Transverse colon (tissue), 4 donors: ENCODE measurements around the gene HOXB6.

Source experiments
- EP300 ChIP-seq: sonication (generic); formaldehyde crosslinking; IDR thresholded peaks from one replicate; pipeline ENCODE4 v1.6.1; 2017; ENCODE audit warnings: antibody characterized with exemption, low read depth
- POLR2A ChIP-seq: fragments of 450-650 bp; IDR thresholded peaks from one replicate; pipeline ENCODE4 v1.6.1; 2016; ENCODE audit warnings: antibody characterized with exemption, mild to moderate bottlenecking, moderate library complexity
- POLR2AphosphoS5 ChIP-seq, 3 donors: sonication (generic); formaldehyde crosslinking; IDR thresholded peaks; one replicate each; pipeline ENCODE4 v1.6.1; 2016; ENCODE audit warnings: antibody characterized with exemption in 3 of 3
- TF ChIP-seq, protein P1 (sequence below), 5 experiments: fragments of 200-600 bp in 3 of 5; fragments of 450-650 bp in 2 of 5; sonication (generic) in 3 of 5; IDR thresholded peaks; 1 replicate in 2 of 5; 2 replicates in 3 of 5; pipeline ENCODE4 v1.5.1; 2016 to 2017; ENCODE audit warnings: antibody characterized with exemption in 5 of 5, inconsistent platforms in 3 of 5, mild to moderate bottlenecking in 2 of 5, moderate library complexity in 1 of 5

GRCh38 chr17:48551596-48552465, 53.0 kb downstream of the HOXB6 start:
- TF ChIP-seq POLR2A: no peak
- TF ChIP-seq, protein P1, sequence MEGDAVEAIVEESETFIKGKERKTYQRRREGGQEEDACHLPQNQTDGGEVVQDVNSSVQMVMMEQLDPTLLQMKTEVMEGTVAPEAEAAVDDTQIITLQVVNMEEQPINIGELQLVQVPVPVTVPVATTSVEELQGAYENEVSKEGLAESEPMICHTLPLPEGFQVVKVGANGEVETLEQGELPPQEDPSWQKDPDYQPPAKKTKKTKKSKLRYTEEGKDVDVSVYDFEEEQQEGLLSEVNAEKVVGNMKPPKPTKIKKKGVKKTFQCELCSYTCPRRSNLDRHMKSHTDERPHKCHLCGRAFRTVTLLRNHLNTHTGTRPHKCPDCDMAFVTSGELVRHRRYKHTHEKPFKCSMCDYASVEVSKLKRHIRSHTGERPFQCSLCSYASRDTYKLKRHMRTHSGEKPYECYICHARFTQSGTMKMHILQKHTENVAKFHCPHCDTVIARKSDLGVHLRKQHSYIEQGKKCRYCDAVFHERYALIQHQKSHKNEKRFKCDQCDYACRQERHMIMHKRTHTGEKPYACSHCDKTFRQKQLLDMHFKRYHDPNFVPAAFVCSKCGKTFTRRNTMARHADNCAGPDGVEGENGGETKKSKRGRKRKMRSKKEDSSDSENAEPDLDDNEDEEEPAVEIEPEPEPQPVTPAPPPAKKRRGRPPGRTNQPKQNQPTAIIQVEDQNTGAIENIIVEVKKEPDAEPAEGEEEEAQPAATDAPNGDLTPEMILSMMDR (IDR thresholded peaks at IDR 0.05): no peak
- TF ChIP-seq EP300: no peak
- TF ChIP-seq POLR2AphosphoS5 (IDR thresholded peaks at IDR 0.05): no peak
